Astrocyte of the cerebellum (primary cell): ENCODE measurements around the gene KLF4.
A peak's percentile ranks its signal among the peaks of the same experiment; 100 is the strongest.
"Not testable (repeated sequence)": the region's sequence is repeated elsewhere in the genome, so short reads cannot be mapped to it uniquely, and the experiment has no call there.

Experiments used
- DNase-seq: peaks from one replicate; pipeline ENCODE4 v3.0.0-alpha.2; 2011; ENCODE audit warnings: low read depth
- H3K4me3 ChIP-seq: 2 replicates; pipeline ENCODE4 v1.5.1; 2011; ENCODE audit warnings: mild to moderate bottlenecking, low read depth, low read length, moderate library complexity
- in situ Hi-C: cut with HindIII; loops from 2 replicates; pipeline ENCODE4 v1.10.0; 2017; ENCODE audit warnings: low sequenced_read_pairs
- TF ChIP-seq, protein P1 (sequence below): IDR thresholded peaks from 2 replicates; pipeline ENCODE4 v1.5.1; 2012; ENCODE audit warnings: low read length, low read depth, moderate library complexity, mild to moderate bottlenecking; ENCODE audit errors: missing control alignments

Gene KLF4

GRCh38 chr9:107520186-107520585 is 30.6 kb upstream of the KLF4 start:
- no peak for DNase-seq
- no peak overlapping the region for H3K4me3 ChIP-seq
- TF ChIP-seq, protein P1, sequence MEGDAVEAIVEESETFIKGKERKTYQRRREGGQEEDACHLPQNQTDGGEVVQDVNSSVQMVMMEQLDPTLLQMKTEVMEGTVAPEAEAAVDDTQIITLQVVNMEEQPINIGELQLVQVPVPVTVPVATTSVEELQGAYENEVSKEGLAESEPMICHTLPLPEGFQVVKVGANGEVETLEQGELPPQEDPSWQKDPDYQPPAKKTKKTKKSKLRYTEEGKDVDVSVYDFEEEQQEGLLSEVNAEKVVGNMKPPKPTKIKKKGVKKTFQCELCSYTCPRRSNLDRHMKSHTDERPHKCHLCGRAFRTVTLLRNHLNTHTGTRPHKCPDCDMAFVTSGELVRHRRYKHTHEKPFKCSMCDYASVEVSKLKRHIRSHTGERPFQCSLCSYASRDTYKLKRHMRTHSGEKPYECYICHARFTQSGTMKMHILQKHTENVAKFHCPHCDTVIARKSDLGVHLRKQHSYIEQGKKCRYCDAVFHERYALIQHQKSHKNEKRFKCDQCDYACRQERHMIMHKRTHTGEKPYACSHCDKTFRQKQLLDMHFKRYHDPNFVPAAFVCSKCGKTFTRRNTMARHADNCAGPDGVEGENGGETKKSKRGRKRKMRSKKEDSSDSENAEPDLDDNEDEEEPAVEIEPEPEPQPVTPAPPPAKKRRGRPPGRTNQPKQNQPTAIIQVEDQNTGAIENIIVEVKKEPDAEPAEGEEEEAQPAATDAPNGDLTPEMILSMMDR = no peak
- in situ Hi-C loops = no loop called here

DNA sequence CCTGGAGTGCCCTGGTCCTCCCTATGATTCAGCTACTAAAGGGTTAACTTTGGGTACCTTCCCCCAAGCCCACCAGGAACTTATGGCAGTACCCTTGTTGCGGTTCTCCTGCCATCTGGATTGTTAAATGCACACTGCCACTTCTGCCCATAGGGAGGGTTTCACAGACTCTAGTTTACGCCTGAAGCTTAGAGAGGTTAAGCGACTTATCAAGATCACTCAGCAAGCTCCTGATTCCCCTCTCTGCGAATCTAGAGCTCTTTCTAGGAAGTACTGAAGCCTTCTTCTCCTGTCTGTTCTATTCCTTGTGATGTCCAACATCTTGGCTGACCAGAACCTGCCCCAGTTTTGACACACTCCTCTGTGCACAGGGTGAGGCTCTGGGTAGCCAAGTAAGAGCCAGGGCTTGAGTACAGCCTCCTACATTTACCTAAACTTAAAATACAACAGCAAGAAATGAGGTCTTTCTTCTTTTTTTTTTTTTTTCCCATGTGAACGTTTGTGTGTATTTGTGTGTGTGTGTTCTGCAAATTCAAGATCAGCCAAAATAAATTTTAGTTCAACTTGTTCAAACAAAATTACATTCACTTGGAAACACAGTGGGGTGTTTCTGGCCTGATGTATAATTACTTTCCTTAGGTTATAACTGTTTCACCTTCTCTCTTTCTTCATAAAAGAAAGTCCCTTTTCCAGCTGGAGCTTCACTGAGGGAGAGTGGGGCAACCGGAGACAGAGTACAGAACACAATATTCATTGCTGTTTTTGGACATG is 28.7 kb upstream of the KLF4 start:
- TF ChIP-seq, protein P1 = no peak

DNA sequence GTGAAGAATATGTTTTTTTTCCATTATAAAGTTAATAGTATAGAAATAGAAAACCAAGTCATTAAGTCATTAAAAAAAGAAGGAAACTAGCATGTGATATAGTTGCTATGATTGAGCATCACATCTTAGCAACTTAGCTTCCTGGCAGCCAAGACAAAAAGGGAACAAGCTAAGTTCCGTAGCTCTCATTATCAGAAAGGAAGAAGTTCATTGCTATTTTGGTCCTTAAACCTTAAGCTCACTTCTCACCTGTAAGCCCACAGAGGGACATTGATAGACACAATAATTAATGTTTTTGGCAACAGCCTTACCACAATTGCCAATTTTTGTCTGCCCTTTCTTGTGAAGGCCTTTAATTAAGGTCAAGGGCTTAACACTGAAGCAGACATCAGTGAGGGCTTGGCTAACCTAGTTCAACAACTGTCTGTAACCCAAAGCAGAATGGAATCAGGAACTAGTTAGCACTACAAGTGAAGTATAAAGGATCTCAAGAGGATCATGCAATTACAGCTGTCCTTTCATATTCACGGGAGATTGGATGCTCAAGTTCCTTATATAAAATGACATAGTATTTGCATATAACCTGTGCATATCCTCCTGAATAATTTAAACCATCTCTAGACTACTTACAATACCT is 24.0 kb upstream of the KLF4 start:
- H3K4me3 ChIP-seq = no peak overlapping the region
- in situ Hi-C loops = no loop called here
- DNase-seq = no peak
- TF ChIP-seq, protein P1 = no peak

More for the DNA sequence above, 28.7 kb upstream of the KLF4 start:
- no peak overlapping the region for H3K4me3 ChIP-seq
- in situ Hi-C loops = no loop called here
- no peak for DNase-seq

DNA sequence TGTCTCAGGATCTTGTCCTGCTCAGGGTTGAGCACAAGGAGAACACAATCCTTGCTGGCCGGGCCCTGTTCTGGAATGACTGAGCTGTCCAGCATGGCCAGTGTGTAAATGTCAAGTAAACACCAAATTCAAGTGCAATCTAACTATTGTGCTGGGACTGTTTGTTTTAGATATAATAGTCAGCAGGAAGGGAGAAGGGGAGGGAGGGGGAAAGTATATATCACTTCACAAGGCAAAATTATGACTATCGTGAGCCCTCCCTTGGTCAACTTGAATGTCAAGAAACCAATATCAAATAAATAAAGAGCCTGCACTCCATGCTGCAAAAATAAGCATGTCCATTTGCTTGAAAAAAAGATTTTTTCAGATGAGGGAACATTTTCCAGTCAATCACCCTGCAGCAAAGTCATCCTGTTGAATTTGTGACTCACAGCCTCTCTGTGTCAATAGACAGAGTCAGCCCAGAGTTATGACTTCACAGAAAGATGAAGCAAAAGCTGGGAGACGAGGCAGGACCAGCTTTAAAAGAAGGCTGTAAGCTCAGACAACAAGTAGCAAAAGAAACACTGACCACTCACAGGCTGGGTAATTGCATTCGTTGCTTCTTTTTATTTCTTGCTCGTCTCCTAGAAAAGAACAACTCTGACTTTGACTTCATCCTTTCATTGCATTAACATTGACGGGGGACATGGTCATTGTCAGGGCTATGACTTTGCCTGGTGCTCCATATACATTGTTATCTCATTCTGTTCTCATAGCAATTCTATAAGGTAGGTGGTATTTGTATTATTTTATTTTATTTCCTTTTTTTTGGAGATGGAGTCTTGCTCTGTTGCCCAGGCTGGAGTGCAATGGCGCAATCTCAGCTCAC is 15.3 kb upstream of the KLF4 start:
- in situ Hi-C loops = no loop called here
- DNase-seq = peak; percentile 20
- no peak overlapping the region for H3K4me3 ChIP-seq
- TF ChIP-seq, protein P1 = no peak

GRCh38 chr9:107502464-107502863 is 12.9 kb upstream of the KLF4 start:
- TF ChIP-seq, protein P1 = no peak
- in situ Hi-C loops = no loop called here
- DNase-seq = no peak
- no peak overlapping the region for H3K4me3 ChIP-seq

DNA sequence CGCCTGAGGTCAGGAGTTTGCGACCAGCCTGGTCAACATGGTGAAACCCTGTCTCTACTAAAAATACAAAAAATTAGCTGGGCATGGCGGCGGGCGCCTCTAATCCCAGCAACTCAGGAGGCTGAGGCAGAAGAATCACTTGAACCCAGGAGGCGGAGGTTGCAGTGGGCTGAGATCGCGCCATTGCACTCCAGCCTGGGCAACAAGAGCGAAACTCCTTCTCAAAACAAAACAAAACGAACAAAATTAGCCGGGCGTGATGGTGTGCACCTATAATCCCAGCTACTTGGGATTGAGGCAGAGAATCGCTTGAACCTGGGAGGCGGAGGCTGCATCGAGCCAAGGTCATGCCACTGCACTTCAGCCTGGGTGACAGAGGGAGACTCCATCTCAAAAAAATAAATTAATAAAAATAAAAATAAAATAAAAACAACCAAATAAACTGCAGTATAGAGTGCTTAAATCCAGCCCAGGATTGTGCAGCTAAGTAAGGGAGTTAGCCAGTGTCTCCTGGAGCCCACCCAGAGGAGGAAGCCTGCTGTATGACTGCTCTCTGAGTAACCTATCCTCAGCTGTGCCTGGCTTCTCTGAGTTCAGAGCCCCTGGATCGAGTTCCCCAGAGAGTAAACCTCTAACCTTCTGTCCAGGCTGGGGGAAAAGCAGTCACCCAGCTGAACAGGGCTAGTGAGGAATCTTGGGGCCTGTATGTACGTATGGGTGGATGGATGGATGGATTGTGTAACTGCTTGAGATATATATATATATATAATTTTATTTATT is 11.0 kb upstream of the KLF4 start:
- in situ Hi-C loops = not testable (repeated sequence)

More for the DNA sequence above, 11.0 kb upstream of the KLF4 start:
- H3K4me3 ChIP-seq, DNase-seq: not testable (repeated sequence)
